H1 (cell line): ENCODE data around the gene CIROP.

Experiments
- EGR1 ChIP-seq: IDR thresholded peaks from 2 replicates; pipeline ENCODE4 v1.6.1; 2011; ENCODE audit warnings: low read depth, low read length, borderline replicate concordance
- EZH2 ChIP-seq: fragments of 200-600 bp; sonication (generic); IDR thresholded peaks from 2 replicates; pipeline ENCODE4 v1.7.1; 2012; ENCODE audit warnings: low read depth, mild to moderate bottlenecking, moderate library complexity, low read length, inconsistent platforms; ENCODE audit not compliant: severe bottlenecking
- JUN ChIP-seq: IDR thresholded peaks from 2 replicates; pipeline ENCODE4 v1.6.1; 2011; ENCODE audit warnings: low read depth, mild to moderate bottlenecking, improper control_type of control experiment, low read length
- TF ChIP-seq, protein P1 (sequence below), 3 experiments: IDR thresholded peaks; 1 replicate in 2 of 3; 2 replicates in 1 of 3; pipeline versions ENCODE4 v1.5.1 to v1.6.1; 2011; ENCODE audit warnings: low read length in 3 of 3, mild to moderate bottlenecking in 3 of 3, inconsistent platforms in 2 of 3, low read depth in 1 of 3, moderate library complexity in 1 of 3; ENCODE audit not compliant: insufficient read depth in 1 of 3; ENCODE audit errors: control extremely low read depth in 1 of 3

DNA sequence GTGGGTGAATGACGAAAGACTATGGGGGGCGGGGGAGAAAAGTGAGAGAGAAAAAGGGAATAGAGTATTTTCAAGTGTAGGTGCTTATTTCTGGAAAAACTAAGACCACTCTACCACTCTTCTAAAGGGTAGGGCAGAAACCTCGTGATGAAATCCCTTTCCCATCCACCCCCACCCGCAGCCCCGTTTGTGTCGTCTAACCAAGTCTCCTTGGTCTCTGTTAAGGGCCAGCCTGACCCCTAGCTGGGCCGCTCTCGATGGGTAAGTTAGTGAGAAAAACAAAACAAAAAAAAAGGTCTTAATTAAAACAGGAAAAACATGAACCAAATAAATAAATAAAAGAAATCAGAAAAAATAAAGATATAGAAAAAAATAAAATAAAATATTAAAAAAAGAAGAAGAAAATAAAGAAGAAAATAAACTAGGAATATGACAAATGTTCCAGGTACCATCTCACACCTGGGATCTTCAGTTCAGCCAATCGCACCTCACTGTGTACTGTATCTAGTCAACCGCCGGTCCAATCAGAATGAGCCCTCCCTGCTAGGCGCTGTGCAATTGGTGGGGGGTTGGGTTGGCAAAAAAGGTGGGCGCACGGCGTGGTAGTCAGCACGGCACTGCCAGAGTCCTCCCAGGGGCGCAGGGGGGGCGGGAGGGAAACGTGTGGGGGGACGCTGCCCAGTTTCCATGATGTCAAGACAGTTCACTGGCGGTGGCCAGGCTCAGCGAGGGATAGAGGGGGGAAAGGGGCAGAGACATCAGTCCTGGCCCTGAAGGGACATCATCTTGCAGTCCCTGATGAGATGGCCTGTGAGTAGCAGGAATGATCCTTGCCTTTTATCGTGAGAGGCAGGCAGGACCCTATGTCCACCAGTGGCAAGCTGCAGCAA is 37.7 kb downstream of the CIROP start:
- TF ChIP-seq JUN, result no peak
- no peak for TF ChIP-seq EGR1
- TF ChIP-seq, protein P1, sequence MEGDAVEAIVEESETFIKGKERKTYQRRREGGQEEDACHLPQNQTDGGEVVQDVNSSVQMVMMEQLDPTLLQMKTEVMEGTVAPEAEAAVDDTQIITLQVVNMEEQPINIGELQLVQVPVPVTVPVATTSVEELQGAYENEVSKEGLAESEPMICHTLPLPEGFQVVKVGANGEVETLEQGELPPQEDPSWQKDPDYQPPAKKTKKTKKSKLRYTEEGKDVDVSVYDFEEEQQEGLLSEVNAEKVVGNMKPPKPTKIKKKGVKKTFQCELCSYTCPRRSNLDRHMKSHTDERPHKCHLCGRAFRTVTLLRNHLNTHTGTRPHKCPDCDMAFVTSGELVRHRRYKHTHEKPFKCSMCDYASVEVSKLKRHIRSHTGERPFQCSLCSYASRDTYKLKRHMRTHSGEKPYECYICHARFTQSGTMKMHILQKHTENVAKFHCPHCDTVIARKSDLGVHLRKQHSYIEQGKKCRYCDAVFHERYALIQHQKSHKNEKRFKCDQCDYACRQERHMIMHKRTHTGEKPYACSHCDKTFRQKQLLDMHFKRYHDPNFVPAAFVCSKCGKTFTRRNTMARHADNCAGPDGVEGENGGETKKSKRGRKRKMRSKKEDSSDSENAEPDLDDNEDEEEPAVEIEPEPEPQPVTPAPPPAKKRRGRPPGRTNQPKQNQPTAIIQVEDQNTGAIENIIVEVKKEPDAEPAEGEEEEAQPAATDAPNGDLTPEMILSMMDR (IDR thresholded peaks at IDR 0.05; ENCODE audit: control extremely low read depth in 1 of 3, insufficient read depth in 1 of 3, low read depth in 1 of 3, low read length in 3 of 3), result no peak
- TF ChIP-seq EZH2, result no peak
